GM21528 (cell line): Measurements from ENCODE around the gene CALML6.

Experiments
- ATAC-seq: cut with Tn5 transposase; IDR thresholded peaks from one replicate; pipeline ENCODE4 v1.9.1; 2021; ENCODE audit warnings: mild to moderate bottlenecking, moderate library complexity; ENCODE audit not compliant: unreplicated experiment, low FRiP score

Gene CALML6

DNA sequence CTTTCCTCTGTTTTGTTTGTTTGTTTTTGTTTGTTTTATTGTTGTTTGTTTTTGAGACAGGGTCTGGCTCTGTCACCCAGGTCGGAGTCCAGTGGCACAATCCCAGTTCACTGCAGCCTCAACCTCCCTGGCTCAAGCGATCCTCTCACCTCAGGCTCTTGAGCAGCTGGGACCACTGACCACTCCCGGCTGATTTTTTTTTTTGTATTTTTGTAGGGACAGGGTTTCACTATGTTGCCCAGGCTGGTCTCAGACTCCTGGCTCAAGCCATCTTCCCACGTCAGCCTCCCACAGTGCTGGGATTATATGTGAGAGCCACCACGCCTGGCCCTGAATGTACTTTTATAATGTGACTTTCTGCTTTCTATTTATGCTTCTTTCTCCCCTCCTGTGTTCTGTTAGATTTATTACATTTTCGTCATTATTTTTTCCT lies 5.0 kb upstream of the CALML6 start:
- ATAC-seq, result no peak

GRCh38 chr1:1910651-1911331 lies 4.3 kb upstream of the CALML6 start:
- ATAC-seq, result no peak

DNA sequence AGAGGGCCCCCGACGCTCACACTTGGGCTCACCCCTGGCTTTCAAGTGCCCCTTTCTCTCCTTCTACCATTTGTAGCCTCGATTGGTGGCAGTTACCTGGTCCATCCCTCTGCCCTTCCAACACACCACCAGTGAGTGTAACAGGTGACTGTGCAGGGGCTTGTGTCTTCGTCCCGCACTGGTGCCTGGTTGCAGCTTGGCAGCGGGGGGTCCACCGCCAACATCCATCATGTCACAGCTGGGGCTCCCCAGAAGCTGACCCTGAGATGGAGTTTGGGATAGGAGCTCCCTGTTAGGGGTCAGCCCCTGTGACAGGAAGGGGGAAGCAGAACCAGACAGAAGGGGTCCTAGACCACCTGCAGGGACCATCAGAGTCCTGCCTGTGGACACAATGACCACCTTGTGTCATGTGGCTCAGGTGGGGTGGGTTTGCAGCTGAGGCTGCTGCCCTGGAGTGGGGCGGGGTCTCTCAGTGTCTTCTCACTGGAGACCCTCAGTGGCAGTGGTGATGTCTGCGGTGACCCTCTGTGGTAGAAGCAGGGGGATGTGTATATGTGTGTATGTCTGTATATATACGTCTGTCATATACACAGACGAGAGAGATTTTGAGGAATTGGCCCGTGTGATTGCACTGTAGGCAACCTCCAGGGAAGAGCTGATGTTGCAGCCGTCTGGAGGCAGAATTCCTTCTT lies 3.6 kb upstream of the CALML6 start:
- no peak for ATAC-seq

- no peak for ATAC-seq
Measured at GRCh38 chr1:1914101-1914970, 724 bp upstream of the CALML6 start.

DNA sequence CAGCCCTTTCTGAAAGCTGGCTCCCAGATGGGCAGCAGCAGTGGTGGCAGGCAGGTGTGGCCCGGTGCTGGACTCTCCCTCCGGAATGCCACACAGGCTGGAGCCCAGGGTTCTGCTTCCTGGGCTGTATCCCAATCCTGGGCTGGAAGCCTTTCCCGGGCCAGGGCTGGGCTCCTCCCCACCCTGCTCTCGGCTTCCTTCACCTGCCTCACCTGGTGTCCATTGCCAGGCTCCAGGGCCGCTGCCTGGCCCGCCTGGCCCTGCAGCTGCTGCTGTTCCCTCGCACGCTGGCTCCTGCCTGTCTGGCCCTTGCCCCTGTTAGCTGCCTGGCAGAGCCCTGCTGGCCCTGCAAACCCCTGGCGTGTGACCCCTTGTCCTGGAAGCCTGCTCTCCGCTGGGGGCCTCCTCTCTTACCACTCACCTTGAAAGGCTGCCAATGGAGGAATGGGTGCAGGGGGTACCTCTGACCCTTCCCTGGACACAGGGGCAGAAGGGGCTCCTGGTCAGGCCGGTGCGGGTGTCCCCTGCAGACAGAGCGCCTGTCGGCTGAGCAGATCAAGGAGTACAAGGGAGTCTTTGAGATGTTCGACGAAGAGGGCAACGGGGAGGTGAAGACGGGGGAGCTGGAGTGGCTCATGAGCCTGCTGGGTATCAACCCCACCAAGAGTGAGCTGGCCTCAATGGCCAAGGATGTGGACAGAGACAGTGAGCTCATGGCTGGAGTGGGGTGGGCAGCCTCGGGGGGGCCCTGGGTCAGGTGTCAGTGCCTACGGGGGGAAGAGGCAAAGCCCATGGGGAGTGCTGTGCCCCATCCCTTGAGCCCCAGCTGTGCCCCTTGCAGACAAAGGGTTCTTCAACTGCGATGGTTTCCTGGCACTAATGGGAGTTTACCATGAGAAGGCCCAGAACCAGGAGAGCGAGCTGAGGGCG lies 1.1 kb downstream of the CALML6 start:
- ATAC-seq, result no peak

GRCh38 chr1:1916851-1917251 lies 1.8 kb downstream of the CALML6 start:
- ATAC-seq, result no peak

DNA sequence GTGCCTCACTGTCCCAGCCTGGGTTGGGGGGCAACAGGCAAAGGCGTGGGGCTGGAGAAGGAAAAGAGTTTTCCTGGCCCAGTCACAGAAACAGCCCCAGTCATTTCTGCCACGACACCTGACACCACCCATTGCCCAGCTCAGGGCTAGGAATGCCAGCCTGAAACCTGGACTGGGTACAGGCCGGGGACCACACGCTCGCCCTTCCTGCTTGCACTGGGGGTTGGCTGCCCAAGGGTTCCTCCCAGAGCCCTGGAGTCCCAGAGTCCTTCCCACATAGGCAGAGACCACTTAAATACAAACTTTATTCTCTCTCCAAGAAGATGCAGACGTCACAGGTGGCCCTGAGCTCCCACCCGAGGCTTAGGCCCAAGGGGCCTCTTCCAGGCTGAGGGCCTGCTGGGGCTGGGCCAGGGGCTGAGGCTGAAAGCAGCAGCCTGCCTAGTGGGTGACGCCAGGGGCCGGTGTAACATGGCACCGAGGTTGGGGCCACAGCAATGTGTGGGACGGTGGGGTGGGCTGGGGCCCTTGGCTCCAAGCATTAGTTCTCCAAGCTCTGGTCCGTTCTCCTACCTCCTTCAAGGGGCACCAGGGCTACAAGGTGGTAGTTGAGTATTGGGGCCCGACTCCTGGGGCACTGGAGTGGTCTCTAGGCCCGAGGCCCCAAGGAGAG lies 2.4 kb downstream of the CALML6 start:
- no peak for ATAC-seq

GRCh38 chr1:1917995-1918900 lies 3.2 kb downstream of the CALML6 start:
- no peak for ATAC-seq

DNA sequence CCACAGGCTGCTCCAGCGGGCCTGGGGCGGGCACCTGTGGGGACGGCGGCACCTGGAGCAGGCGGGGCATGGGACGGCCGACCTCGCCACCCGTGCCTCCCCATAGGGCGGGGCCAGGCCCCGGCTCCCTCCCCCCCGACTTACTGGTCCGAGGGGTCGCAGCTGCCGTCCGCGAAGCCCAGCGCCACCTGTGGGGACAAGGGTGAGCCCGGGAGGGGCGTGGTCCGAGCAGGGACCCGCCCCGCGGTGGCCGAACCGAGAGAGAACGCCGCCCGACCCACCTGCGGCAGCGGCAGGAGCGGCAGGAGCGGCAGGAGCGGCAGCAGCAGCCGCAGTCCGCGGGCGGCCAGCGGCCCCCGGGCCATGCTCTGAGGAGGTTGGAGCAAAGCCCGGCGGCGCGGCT lies 3.8 kb downstream of the CALML6 start, which contains the start of gene TMEM52:
Gene TMEM52 (minus strand): TSS at position 379 of the 403 bp plus-strand sequence. CDS start 14 bp downstream, at position 365.
- ATAC-seq, result peak; percentile 17

DNA sequence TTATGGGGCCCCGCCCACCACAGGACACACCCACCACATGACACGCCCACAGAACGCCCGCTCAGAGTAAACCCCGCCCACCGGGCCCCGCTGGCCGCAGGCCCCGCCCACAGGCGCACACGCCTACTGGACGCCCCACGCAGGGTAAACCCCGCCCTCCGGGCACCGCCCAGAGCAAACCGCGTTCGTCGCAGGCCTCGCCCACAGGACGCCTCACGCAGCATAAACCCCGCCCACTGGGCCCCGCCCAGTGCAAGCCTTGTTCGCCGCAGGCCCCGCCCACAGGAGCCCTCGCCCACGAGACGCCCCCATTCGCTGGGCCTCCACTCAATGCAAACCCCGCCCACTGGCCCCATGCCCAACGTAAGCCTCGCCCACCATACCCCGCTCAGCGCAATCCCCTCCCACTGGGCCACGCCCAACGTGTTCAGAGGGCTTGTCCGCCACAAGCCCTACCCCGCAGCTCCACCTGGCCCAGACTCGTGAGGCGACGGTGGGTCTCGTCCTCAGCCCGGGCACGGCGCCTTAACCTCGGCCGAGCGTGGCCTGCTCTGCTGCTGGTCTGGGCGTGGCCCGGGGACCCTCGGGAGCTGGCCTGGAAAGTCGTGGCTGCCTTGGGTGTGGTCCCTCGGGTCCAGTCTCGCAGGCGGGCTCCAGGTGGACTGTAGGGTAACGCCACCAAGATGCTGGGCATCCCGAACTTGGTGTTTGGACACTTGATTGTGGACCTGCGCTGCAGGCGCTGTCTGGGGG lies 4.4 kb downstream of the CALML6 start:
- peak; percentile 74 for ATAC-seq

GRCh38 chr1:1920057-1920607 lies 5.1 kb downstream of the CALML6 start:
- no peak for ATAC-seq

- no peak for ATAC-seq
Measured at GRCh38 chr1:1920608-1921458, 5.8 kb downstream of the CALML6 start.

DNA sequence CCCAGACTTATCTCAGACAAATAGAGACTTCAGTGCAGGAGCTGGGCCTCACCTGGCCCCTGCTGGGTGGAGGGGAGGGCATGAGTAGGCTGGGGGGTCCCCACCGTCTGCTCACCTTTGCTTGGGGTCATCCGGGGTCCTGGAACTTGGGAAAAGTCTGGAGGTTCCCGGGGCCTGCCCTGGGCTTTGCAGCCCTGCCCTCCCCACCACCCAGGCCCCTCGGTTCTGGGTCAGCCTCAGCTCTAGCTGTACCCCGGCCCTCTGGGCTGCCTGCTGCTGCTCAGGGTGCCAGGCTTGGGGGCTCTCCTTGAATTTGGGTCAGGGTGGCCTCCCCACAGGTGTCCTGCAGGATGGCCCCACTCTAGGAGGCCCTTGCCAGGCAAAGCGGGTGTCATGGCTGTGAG lies 6.4 kb downstream of the CALML6 start:
- no peak for ATAC-seq

DNA sequence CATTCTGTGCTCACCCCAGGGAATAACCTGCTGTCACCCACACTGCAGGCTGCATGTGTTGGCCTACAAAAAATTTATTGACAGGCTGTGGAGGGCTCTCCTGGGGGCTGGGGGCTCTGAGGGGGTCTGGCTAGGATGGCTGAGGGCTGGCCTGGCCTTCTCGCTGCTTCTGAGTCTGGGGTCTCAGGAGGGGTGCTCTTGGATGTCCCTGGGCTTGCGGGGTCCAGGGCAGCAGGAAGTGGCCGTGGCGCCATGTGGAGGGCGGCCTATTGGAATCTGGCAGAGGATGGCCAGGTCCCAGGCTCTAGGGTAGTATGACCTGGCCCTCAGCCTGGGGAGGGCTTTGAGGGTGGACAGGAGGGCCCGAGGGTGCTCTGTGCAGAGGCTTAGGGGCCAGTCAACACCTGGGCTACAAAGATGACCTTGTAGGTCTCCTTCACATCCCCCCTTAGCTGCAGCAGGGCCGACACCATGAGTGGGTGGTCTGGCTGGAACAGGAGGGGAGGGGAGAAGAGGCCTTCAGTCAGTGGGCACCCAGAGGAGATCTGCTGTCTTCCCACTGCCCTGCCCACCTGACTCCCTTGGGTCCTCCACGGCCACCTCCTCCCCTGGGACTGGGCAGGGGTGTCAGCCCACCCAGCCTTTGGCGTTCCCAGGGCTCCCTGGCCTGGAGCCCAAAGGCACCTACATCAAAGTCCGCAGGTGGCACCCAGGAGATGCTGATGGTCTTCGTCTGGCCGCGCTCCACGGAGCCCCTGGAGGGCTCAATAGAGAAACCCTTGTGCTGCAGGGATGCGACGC lies 7.0 kb downstream of the CALML6 start:
- no peak for ATAC-seq

DNA sequence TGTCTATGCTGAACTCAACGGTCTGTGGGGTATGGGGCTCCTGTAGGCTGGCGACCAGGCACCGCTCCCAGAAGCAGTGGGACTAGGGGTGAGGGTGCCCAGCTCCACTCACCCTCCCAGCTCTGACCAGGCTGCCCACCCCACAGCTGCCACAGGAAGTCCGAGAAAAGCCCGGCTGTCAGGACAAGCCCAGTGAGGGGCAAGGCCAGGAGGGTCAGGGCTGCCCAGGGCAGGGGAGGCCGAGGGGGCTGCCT lies 7.6 kb downstream of the CALML6 start:
- no peak for ATAC-seq
